ENCODE data around the gene IL17RD. TPM values are rescaled to one million over a fixed set of nuclear protein-coding genes. Genes with fewer than 3 reads are reported as not detected.

The IL17RD gene
- total and polyA plus RNA-seq, 7 donors, result 0.19 to 1.8 (median 0.86) TPM

DNA sequence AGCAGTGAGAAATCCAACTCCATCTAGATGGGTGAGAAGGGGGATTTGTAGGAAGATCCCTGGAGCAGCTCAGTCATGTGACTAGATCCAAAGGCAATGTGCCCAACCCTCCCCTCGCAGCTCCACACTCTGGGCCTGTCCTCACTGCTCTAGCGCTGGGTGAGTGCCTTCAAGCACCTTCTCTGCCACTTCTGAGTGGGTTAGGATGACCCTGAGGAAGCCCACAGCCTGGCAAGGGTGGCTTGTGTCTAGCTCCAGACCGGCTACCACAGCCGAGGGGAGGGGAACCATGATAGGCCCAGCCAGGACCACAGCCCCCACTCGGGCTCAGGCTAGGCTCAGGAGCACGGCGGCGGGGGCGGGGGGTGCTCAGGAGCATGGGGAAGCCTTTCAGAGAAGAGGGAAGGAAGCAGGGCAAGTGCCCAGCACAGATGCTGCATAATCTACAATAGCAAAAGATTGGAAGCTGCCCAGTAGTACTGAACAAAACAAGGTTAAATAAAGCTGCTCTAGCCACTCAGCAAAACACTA is 103.0 kb downstream of the IL17RD start:
- Histone ChIP-seq H3K4me1 (no peaks in the 10 kb centered on the region), H3K27ac (no peak overlapping the region), H3K9me3 (no peaks in the 10 kb centered on the region), H3K27me3 (ENCODE audit: insufficient read depth in 3 of 3, low read length in 2 of 3) (peaks cover 0 to 3% (median 0%) of the 10 kb centered on the region in 3 donors), H3K36me3 (ENCODE audit: insufficient read depth in 1 of 2, low read depth in 1 of 2) (no peaks in the 10 kb centered on the region), H3K4me3 (no peak overlapping the region)
- ATAC-seq (no peak), DNase-seq (no peak)
- TF ChIP-seq, protein P1, sequence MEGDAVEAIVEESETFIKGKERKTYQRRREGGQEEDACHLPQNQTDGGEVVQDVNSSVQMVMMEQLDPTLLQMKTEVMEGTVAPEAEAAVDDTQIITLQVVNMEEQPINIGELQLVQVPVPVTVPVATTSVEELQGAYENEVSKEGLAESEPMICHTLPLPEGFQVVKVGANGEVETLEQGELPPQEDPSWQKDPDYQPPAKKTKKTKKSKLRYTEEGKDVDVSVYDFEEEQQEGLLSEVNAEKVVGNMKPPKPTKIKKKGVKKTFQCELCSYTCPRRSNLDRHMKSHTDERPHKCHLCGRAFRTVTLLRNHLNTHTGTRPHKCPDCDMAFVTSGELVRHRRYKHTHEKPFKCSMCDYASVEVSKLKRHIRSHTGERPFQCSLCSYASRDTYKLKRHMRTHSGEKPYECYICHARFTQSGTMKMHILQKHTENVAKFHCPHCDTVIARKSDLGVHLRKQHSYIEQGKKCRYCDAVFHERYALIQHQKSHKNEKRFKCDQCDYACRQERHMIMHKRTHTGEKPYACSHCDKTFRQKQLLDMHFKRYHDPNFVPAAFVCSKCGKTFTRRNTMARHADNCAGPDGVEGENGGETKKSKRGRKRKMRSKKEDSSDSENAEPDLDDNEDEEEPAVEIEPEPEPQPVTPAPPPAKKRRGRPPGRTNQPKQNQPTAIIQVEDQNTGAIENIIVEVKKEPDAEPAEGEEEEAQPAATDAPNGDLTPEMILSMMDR (IDR thresholded peaks at IDR 0.05), result no peak
- WGBS, 3 donors, result 35 to 50% (median 35%) methylated on average over 9 of the region's 9 CpGs
- intact Hi-C loops (cut with DNase I), result no loop called here

DNA sequence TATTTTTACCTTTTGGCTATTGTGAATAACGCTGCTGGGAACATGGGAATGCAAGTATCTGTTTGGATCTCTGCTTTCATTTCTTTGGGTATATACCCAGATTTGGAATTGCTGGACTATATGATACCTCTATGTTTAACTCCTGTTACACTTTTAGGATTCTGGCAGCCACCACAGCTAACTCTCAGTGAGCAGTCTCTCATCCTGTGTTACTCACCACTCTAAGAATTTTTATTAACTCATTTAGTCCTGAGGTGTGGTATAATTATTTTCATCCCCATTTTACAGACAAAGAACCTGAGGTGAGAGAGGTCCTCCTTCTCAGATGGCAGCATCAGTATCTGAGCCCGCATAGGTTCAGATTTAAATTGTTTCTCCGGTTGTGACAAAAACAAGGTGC is 103.6 kb downstream of the IL17RD start:
- ATAC-seq, result no peak
- intact Hi-C loops (cut with DNase I), result no loop called here
- DNase-seq, result no peak
- no peak overlapping the region for H3K27ac ChIP-seq
- no peaks in the 10 kb centered on the region for H3K9me3 ChIP-seq
- H3K4me3 ChIP-seq, result no peak overlapping the region
- H3K4me1 ChIP-seq, result no peaks in the 10 kb centered on the region
- peaks cover 0 to 3% (median 0%) of the 10 kb centered on the region in 3 donors for H3K27me3 ChIP-seq (ENCODE audit: insufficient read depth in 3 of 3, low read length in 2 of 3)
- H3K36me3 ChIP-seq (ENCODE audit: insufficient read depth in 1 of 2, low read depth in 1 of 2), result no peaks in the 10 kb centered on the region
- WGBS, 3 donors, result 92 to 95% (median 94%) methylated on average over 3 of the region's 3 CpGs
- TF ChIP-seq, protein P1 (IDR thresholded peaks at IDR 0.05), result no peak

DNA sequence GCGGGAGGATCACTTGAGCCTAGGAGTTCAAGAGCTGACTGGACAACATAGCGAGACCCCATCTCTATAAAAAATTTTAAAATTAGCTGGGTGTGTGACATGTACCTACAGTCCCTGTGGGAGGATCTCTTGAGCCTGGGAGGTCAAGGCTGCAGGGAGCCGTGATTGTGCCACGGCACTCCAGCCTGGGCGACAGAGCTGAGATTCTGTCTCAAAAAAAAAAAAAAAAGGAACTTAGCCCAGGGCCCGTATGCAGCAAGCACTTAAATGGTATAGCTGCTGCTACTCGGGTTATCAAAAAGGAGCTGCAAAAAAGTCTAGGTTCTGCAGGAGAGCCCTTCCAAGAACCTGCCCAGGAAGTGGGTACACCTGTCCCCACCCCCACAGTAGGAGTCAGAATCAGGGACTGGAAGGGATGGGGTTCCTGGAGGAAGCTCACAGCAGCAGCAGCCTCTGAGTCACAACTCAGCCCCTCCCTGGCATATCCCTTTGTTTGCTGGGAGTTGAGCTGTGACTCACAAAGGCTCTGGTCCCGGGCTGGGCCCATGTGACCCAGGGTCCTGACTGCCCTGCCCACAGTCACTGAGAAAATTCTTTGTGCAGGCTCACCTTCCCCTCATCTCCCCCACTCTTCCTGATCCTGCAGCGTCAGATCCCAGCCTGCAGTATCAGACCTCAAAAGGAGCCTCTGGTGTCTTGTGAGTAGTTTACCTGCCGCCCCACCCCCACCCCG is 104.9 kb downstream of the IL17RD start, which contains the start of gene SPATA12:
SPATA12 (plus strand) TSS at position 576 of the 733 bp plus-strand sequence. CDS start 13,031 bp downstream, outside the sequence.
- Histone ChIP-seq H3K4me3 (no peak within 1 kb of the TSS), H3K36me3 (ENCODE audit: insufficient read depth in 1 of 2, low read depth in 1 of 2) (no peaks in the 10 kb centered on the region), H3K27ac (no peak within 1 kb of the TSS), H3K4me1 (no peaks in the 10 kb centered on the region), H3K27me3 (ENCODE audit: insufficient read depth in 3 of 3, low read length in 2 of 3) (peaks cover 0 to 3% (median 0%) of the 10 kb centered on the region in 3 donors), H3K9me3 (no peaks in the 10 kb centered on the region)
- peak; percentile 64 to 65 for DNase-seq
- TF ChIP-seq, protein P1 (IDR thresholded peaks at IDR 0.05), result no peak
- intact Hi-C loops (cut with DNase I), result no loop called here
- WGBS, 3 donors, result 72 to 77% (median 76%) methylated on average over 11 of the region's 11 CpGs
- peak; percentile 64 to 82 (median 72) for ATAC-seq

DNA sequence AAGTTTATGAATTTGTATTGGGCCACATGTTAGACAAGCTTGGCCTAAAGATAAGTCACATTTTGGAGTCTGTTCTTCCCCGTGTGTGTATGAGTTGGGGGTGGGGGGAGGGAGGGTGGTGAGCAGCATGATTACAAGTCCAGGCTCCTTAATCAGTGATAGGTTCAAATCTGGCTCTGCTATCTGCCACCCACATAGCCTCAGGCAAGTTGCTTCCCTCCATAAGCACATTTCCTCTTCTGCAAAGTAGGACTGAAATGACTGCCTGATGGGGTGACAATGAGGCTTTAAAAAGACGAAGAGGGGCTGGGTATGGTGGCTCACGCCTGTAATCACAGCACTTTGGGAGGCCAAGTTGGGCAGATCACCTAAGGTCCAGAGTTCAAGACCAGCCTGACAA is 105.7 kb downstream of the IL17RD start:
- 79 to 82% (median 81%) methylated on average over 3 of the region's 3 CpGs for WGBS, 3 donors

More for the DNA sequence above, 105.7 kb downstream of the IL17RD start:
- DNase-seq, result no peak
- H3K27ac ChIP-seq, result no peak overlapping the region
- no peaks in the 10 kb centered on the region for H3K4me1 ChIP-seq
- TF ChIP-seq, protein P1 (IDR thresholded peaks at IDR 0.05), result no peak
- no peak for ATAC-seq
- H3K27me3 ChIP-seq (ENCODE audit: insufficient read depth in 3 of 3, low read length in 2 of 3), result peaks cover 0 to 3% (median 0%) of the 10 kb centered on the region in 3 donors
- H3K9me3 ChIP-seq, result no peaks in the 10 kb centered on the region
- no peak overlapping the region for H3K4me3 ChIP-seq
- intact Hi-C loops (cut with DNase I), result no loop called here
- H3K36me3 ChIP-seq (ENCODE audit: insufficient read depth in 1 of 2, low read depth in 1 of 2), result no peaks in the 10 kb centered on the region
